Posterior cingulate gyrus (tissue), 11 donors: ENCODE data around the gene CYBC1.
"Not testable (repeated sequence)": the region's sequence is repeated elsewhere in the genome, so short reads cannot be mapped to it uniquely, and the experiment has no call there.

ENCODE experiments used
- DNase-seq, 10 donors: peaks; one replicate each; pipeline versions ENCODE4 v3.0.0 to v3.0.0-alpha.2; 2020 to 2021; ENCODE audit warnings: mixed read lengths in 3 of 10
- intact Hi-C: fragments of 100-400 bp; cut with DNase I; formaldehyde crosslinking; loops from one replicate; pipeline ENCODE4 v1.15.1; 2023

Gene CYBC1

DNA sequence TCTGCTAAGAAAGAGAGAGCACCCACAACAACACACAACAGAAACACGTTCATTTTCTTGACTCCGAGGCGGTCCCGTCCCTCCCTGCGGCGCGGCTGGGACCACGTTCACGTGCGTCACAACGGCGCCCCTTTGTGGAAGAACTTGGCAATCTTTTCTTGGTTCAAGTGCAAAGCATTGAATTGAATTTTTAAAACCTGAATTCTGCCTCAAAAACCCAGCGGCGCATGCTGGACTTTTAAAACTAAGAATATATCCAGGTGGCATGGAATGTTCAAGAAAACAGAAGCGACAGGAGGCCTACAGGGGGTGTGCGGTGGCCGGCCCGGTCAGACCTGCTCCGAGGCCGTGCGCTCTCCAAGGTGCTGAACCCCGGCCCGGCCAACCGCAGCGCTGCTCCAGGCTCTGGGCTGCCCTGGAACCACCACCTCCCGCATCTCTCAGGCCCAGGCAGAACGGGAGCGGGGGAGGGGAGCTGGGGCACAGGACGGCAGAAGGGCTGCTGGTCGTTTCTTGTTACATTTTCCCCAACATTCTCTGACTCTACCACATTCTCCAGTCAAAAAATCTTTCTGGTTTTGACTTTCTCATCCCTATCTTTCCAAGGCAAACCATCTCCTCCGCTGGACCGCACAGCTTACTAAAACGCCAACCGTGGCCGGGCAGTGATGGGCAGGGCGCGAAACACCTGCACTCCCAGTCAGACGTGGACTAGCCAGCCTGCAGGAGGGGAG, 35.8 kb downstream of the CYBC1 start:
- DNase-seq: peak in 9 of 10 donors; percentile 40 to 95 (median 68)
- intact Hi-C loops: loop anchor here (1.0 to 10.0 kb wide), 2 partner anchors 62 to 170 kb away; no protein-coding TSS in a partner anchor

- peak in 1 of 10 donors; percentile 67 for DNase-seq
- intact Hi-C loops: loop anchor here (10.0 kb wide), 1 partner anchor 168 kb away; no protein-coding TSS in a partner anchor
Observed at GRCh38 chr17:82412535-82413520, 37.7 kb downstream of the CYBC1 start.

GRCh38 chr17:82412081-82412480, 38.5 kb downstream of the CYBC1 start:
- not testable (repeated sequence) for DNase-seq
- intact Hi-C loops: loop anchor here (10.0 kb wide), 1 partner anchor 167 kb away; no protein-coding TSS in a partner anchor

GRCh38 chr17:82411396-82412053, 39.0 kb downstream of the CYBC1 start:
- intact Hi-C loops: loop anchor here (10.0 kb wide), 1 partner anchor 167 kb away; no protein-coding TSS in a partner anchor

GRCh38 chr17:82410014-82410716, 40.4 kb downstream of the CYBC1 start:
- no peak for DNase-seq
- intact Hi-C loops: loop anchor here (10.0 kb wide), 1 partner anchor 165 kb away; no protein-coding TSS in a partner anchor

More at GRCh38 chr17:82411396-82412053, 39.0 kb downstream of the CYBC1 start:
- DNase-seq: no peak

GRCh38 chr17:82408938-82409318, 41.6 kb downstream of the CYBC1 start:
- no peak for DNase-seq
- intact Hi-C loops: no loop called here

GRCh38 chr17:82408288-82408937, 42.1 kb downstream of the CYBC1 start:
- DNase-seq: peak in 1 of 10 donors; percentile 32
- intact Hi-C loops: no loop called here

DNA sequence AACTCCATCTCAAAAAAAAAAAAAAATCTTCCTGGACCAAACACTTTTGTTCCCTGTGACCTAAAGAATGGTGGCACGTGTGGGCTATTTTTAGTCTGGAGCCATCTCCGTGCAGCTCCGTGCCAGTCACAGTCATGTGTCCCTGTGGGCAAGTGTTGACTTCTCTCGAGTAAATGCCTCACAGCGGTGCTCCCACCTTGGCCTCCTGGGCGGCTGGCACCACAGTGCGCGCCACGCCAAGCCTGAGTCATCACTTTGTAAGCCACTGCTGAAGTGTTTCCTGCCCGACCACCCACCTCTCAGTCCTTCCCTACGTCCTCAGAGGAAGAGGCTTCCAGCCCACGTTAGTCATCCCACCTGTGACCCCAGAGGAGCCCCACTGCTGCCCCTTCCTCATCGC, 43.3 kb downstream of the CYBC1 start:
- intact Hi-C loops: no loop called here
- DNase-seq: peak in 1 of 10 donors; percentile 49

GRCh38 chr17:82406131-82406671, 44.4 kb downstream of the CYBC1 start:
- intact Hi-C loops: no loop called here
- DNase-seq: peak in 1 of 10 donors; percentile 53

GRCh38 chr17:82405051-82405450, 45.5 kb downstream of the CYBC1 start:
- intact Hi-C loops: no loop called here
- peak in 1 of 10 donors; percentile 45 for DNase-seq

GRCh38 chr17:82403662-82404660, 46.6 kb downstream of the CYBC1 start:
- DNase-seq: peak in 1 of 10 donors; percentile 57
- intact Hi-C loops: no loop called here

GRCh38 chr17:82402865-82403264, 47.7 kb downstream of the CYBC1 start:
- peak in 1 of 10 donors; percentile 52 for DNase-seq
- intact Hi-C loops: no loop called here

- peak in 3 of 10 donors; percentile 34 to 88 (median 74) for DNase-seq
- intact Hi-C loops: no loop called here
Observed at GRCh38 chr17:82400830-82401229, 49.7 kb downstream of the CYBC1 start.

- intact Hi-C loops: no loop called here
- peak in 1 of 10 donors; percentile 74 for DNase-seq
Observed at GRCh38 chr17:82400206-82400605, 50.3 kb downstream of the CYBC1 start.

DNA sequence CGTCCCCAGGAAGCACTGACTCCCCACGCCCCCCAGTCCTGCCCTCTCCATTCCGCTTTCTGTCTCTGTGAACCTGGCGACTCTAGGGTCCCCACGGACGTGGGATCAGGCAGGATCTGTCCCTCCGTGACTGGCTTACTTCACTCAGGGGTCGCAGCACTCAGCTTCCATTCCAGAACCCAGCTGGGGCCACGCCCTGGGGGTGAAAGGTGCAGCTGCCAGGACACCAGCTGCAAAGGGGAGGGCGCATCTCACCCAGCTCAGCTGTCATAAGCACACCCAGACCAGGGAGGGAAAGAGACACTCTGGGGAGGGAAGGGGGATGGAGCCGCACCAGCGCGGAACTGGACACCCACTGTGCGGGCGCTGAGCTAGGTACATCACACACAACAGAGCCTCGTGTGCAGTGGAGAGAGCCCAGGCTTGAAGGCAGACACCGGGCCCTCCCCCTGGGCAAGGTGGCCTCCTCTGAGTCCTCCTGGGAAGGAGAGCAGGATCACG, 50.9 kb downstream of the CYBC1 start:
- intact Hi-C loops: no loop called here
- DNase-seq: peak in 2 of 10 donors; percentile 61 to 71

GRCh38 chr17:82399041-82399441, 51.5 kb downstream of the CYBC1 start:
- intact Hi-C loops: no loop called here
- peak; percentile 39 to 97 (median 81) for DNase-seq
